IPS-18c (cell line): Measurements from ENCODE around the gene ZNF416.
A peak's percentile ranks its signal among the peaks of the same experiment; 100 is the strongest.

Experiments
- H3K4me3 ChIP-seq: 2 replicates; pipeline ENCODE4 v1.7.0; 2013; ENCODE audit warnings: low read depth, mild to moderate bottlenecking, low read length, moderate library complexity; ENCODE audit not compliant: insufficient read depth
- H3K9me3 ChIP-seq: one replicate; pipeline ENCODE4 v1.6.1; 2013; ENCODE audit warnings: mild to moderate bottlenecking, low read length, moderate library complexity; ENCODE audit not compliant: control insufficient read depth, insufficient read depth

ZNF416 gene

DNA sequence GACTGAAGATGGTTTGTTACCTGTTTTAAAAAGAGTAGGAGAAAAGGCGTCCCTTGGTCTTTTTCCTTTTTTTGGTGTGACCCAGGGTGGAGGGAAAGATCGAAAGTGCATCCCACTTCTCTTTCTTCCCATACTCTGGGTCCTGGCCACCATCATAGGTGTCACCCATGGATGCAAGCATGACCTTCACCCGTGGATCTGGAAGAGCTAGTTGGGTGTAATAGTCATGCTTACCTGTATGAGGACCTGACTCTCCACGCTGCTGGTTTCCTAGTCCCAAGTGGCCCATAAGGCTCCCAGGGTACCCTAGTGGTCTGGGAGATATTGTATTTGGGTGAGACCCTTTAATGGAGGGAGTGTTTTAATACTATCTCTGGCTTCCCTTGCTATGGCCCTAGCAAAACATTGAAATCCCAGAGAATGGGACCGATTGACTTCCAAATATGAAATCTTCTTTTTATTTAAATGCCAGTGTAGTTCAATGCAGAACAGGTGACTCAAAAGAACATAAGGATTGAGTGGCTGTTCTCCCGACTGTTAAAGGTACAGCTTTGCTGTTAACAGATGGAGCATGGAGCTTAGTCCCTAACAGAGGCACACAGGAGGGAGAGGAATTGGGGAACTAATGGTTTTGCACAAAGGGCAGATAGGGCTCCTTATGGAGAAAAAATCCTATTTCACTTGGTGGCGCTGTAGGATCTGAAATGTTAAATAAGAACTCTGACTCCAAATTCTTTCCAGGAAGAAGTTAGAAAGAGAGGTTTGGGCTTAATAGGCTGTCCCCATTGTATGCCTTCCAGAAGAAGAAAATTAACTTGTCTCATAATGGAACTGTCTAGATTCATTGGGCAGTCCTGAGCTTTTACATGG is 12.1 kb downstream of the ZNF416 start:
- H3K9me3 ChIP-seq = peaks cover 35% of the 10 kb centered on the region
- H3K4me3 ChIP-seq = no peak overlapping the region

DNA sequence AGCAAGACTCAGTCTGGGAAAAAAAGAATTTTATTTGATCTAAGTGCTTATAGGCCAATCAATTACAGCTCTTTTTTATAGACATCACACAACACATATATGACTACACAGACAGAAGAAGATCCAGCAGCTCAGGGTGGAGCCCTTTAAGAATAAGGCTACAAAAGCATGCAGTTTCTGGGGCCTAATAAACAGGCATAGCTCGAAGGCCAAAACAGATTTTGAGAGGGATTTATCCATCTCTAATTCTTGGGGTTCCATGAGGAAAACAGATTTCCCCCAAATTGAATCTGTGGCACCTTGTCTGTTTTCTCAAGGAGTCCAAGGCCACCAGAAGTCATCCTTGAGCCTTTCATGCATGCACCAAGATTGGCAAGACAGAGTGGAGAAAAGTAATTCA is 15.2 kb downstream of the ZNF416 start:
- peaks cover 26% of the 10 kb centered on the region for H3K9me3 ChIP-seq
- H3K4me3 ChIP-seq = no peak overlapping the region

DNA sequence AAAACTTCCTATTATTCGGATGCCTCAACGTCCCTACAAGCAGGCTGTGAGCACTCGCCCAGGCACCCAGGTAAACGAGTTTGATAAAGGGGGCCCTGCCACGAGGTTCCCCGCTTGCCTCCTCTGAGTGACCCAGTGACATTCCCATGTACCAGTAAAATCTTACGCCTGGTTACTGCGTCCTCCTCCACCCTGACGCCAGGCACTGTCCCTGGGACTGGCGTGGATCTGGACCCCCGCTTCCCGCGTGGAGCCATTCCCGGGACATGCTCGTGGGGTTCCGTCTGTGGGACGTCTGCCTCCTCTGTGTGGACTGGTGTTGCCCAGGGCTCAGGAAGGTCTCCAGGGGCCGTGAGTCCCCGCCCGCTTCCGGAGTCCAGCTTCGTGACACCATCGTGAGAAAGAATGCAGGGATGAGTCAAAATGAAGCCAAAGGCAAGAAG is 18.6 kb downstream of the ZNF416 start:
- Histone ChIP-seq H3K4me3 (peak overlapping the region; percentile 97; the same call in 1 of the 2 replicates), H3K9me3 (peaks cover 10% of the 10 kb centered on the region)

DNA sequence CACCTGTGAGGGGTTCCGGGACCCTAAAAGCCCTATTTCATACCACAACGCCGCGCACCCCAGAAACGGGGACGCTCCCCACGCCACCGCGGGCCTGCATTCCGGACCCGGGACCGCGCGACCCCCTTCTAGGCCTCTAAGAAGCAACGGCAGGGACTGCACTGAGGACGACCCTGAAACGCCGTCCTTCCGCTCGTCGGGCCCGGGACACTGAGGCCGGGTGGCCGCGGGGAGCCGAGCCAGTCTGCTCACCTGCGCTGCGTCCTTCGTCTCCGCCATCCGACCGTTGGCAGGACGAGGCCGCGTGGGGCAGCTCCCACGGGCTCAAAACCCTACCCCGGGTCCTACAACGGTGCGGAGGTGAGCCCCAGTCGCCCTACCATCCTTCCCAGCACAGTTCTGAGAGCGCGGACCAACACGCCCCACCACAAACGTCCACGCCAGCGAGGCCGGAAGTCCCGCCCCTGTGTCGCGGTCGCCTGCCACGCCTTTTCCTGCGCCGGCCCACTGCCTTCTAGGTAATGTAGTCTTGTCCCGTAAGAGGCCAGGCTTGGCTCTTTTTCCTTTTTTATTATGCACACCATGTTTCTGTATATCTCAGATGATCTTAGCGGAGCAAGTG is 19.2 kb downstream of the ZNF416 start, which contains the start of gene ZNF550:
TSS of gene ZNF550 (minus strand) at position 460 of the 622 bp plus-strand sequence. CDS start at position 279, 181 bp downstream.
- peak within 1 kb of the TSS; percentile 97 for H3K4me3 ChIP-seq
- peaks cover 8% of the 10 kb centered on the region for H3K9me3 ChIP-seq

DNA sequence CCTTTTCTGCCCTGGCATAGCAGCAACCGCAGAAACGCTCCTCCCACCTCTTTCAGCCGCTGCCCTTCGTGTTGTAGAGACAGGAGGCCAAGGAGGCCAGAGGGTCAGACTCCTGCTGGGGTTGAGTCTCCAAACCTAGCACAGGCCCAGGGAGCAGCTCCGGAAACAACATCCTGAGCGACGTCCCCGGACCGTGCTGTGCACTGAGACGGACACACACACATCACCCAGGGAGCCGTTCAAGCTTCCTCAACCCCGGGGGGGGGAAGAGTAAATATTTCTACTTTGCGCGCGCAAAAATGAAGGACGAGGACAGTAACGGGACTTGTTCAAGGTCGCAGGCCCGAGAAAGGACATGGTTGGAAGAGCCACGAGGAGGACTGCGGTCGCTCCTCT is 19.7 kb downstream of the ZNF416 start:
- Histone ChIP-seq H3K4me3 (peak overlapping the region; percentile 97), H3K9me3 (peaks cover 3% of the 10 kb centered on the region)

DNA sequence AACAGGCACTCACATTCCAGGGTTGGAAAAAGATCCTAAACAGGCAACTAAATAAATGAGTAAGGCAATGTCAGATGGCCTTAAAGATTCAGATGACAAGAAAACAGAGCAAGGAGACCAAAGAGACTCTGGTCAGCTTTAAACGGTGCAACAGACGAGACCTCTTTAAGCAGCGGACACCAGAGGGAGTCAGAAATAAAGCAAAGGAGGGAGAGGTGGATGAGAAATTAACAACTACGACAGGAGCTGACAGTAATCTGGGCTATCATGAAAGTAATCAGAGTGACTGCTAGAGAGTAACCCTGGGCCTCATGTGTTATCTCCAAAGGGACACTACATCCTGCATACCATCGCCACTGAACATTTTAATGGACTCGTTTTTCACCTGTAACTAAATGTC is 20.2 kb downstream of the ZNF416 start:
- peak overlapping the region; percentile 97 for H3K4me3 ChIP-seq
- H3K9me3 ChIP-seq = peaks cover 2% of the 10 kb centered on the region

DNA sequence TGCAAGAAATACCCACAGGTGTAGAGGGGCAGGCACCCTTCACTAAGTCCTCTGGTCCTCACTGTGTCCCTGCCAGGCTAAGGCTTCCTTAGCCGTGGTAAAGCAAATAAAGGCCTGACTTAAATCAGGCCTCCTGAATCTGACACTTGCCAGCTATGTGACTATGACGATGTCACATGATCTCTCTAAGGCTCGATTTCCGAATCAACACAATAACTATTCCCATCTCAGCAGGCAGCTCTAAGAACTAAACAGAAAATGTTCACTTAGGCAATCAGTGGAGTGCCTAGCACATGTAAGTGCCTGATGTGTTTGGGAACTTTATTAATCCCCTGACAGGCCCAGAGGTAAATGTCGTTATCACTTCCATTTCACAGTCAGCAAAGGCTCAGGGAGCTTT is 21.1 kb downstream of the ZNF416 start:
- H3K4me3 ChIP-seq = no peak overlapping the region
- H3K9me3 ChIP-seq = peaks cover 2% of the 10 kb centered on the region

DNA sequence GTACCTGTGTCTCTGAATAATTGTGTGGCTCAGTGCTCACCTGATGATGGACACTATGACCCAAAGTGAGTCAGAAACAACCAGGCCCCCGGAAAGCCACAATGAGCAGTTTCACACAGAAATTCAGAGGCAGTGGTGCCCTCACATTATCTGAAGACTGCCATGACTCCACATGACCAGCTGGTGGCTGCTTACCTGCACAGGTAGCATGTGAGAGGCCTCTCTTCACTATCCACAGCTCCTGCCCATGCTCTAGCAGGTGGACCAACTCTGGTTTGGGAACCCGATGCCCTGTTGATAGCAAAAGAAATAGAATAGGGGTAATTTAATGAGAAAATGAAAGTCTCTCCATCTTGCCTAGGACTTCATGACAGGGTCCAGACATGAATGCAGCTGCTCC is 26.3 kb downstream of the ZNF416 start:
- Histone ChIP-seq H3K4me3 (no peak overlapping the region), H3K9me3 (peaks cover 4% of the 10 kb centered on the region)

DNA sequence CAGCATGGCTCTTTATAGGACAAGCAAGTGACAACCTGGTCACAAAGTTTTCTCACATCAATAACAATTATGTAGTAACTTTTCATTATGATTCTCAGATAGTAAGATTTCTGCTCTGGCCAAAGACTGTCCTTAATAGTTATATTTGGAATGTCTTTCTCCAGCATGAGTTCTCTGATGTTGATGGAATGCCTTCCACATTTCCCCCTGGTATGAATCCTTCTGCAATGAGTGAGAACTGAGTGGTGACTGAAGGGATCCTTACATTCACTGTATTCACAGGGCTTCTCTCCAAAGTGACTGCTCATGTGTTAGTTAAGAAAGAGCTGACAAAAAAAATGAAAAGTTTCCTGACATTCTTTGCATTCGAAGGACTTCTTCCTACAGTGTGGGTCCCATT is 32.2 kb downstream of the ZNF416 start:
- Histone ChIP-seq H3K4me3 (no peak overlapping the region), H3K9me3 (peaks cover 7% of the 10 kb centered on the region)

DNA sequence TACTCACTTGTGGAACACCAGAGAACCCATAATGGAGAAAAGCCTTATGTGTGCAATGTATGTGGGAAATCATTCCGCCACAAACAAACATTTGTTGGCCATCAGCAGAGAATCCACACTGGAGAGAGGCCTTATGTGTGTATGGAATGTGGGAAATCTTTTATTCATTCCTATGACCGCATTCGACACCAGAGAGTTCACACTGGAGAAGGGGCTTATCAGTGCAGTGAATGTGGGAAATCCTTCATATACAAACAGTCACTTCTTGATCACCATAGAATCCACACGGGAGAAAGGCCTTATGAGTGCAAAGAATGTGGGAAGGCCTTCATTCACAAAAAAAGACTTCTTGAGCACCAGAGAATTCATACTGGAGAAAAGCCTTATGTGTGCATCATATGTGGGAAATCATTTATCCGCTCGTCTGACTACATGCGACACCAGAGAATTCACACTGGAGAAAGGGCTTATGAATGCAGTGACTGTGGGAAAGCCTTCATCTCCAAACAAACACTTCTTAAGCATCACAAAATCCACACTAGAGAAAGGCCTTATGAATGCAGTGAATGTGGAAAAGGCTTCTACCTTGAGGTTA is 40.7 kb downstream of the ZNF416 start:
- Histone ChIP-seq H3K4me3 (0 out of 2 replicates have a peak overlapping the region, but pooled peaks have one; percentile 6), H3K9me3 (peaks cover 23% of the 10 kb centered on the region)

DNA sequence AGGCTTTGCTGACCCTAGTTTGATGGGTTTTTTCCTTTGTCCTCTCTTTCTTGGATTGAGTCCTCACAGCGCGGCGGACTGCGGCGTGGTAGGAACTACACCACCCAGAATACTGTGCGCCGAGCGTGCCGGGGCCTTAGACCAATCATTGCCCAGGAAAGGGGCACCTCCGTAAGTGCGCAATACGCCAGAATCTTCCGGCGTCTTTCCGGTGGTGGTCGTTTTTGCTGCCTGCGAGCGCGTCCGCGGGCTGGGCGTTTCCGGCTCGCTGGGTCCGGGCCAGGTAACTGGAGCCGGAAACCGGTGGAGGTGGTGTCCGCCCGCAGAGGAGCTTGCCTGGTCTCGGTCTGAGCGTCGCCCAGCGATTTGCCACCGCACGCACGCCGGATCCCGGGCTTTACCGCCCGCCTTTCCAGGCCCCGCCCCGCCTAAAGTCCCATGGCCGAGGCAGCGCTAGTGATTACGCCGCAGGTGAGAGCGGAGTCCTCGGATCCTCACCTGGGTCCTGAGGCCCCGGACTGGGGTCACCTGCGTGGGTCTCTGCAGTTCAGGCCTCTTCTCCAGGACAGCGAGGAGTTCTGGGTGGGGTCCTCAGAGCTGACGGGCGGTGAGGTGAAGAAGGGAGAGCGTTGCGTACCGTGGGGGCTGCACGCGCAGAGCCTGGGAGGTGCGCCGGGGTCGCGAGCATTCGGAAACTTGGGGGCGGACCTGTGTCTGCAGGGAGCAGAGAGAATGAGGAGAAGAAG is 51.4 kb downstream of the ZNF416 start, which contains the start of gene ZNF549:
TSS of gene ZNF549 (plus strand) at position 221 of the 746 bp plus-strand sequence. CDS start at position 439, 218 bp downstream.
- H3K4me3 ChIP-seq = peak within 1 kb of the TSS; percentile 95
- H3K9me3 ChIP-seq = no peaks in the 10 kb centered on the region
